ENCODE measurements around the gene KRT27.

Gene KRT27

DNA sequence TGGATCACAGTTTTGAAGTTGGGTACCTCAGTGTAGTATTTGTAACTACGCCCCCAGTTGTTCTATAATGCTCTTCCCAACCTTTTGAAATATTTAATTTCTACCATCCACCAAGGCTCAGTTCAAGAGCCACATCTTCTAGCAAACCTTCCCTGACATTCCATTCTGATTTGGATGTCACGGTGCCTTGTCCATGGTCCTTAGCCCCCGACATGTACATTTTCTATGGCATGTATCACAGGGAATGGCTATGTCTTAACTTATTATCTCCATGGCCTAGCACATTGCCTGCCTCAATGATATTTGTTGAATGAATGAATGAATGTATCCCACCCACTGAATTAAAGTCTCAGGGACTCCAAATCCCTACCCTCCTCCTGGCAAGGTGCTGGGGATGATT is 23.8 kb upstream of the KRT27 start:
- DNase-seq: no peak

GRCh38 chr17:40803617-40804082 is 21.3 kb upstream of the KRT27 start:
- peak; percentile 39 for DNase-seq

DNA sequence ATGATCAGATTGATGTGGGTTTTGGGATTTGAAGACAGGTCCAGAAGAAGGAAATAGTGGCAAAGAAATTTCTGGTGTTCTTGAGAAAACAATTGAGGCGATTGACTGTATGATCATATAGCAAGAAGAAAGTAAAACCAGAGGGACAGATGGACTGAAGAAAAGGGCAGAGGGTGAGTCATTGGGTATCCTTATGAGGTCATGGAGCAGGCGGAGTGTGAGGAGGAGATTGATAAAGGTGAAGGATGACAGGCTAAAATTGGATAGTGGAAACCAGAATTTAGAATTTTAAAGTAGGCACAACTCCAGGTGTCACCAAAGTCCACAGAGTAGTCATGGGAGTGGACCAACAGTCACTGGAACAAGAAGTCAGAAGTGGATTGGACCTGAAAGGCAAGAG is 18.8 kb upstream of the KRT27 start:
- DNase-seq: no peak

DNA sequence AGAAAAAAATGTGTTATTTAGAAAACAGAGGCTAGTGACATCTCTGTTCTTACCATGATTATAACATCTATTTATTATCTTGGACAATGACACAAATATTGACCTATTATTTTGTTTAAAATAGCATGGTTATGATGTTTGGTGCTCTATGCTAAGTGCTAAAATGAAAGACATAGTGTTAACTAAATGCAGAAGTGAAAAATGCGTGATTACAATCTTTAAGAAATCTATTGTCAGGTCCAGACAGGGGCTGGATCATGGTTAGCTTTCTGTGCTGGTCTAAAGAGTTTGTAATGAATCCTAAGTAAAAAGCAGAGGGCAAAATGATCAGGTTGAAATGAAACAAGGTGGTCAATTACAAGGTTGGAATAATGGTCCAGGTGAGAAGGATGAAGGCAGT is 18.0 kb upstream of the KRT27 start:
- DNase-seq: no peak

DNA sequence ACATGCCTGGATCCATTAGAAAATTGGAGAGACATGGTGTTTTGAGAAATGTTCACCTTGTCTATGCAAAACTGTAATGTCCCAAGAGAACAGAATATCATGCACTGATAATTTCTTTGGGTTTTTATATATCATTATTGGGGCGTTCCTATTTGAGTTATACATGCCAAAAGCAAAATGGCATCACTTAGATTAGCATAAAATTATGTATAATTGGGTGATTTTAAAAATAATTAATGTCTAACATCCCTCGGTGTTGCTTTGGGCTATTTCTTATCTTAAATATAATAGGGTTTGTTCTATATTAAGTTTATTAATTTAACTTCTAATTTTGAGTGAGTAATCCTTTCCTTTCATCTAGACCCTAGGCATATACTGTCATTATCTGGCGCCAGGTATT is 17.5 kb upstream of the KRT27 start, which contains the start of gene KRT28:
TSS of gene KRT28 (minus strand) at position 101 of the 400 bp plus-strand sequence. CDS start at position 35, 66 bp downstream.
- no peak for DNase-seq

- DNase-seq: no peak
These were observed 14.5 kb upstream of the KRT27 start for GRCh38 chr17:40796846-40797245.

- DNase-seq: no peak
These were observed 12.8 kb upstream of the KRT27 start for GRCh38 chr17:40795019-40795667.

DNA sequence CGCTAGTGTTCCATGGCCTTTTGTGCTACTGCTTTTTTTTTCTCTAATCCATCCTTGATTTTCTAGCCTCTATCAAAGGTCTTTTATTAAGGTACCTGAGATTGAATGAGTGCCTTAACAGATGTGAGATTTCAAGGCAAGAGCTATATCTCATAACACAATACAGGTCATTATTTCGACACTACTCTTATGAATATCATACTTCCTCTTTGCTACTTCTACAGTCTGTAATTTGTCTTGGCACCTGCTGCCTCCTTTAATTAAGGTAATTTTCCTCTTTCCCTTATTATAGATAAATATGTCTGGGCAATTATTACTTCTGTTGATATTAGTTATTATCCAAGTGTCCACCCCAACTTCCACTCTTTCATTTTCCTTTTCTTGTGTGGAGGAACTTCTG is 12.1 kb upstream of the KRT27 start:
- no peak for DNase-seq

GRCh38 chr17:40793832-40794231 is 11.5 kb upstream of the KRT27 start:
- no peak for DNase-seq

GRCh38 chr17:40791787-40792436 is 9.6 kb upstream of the KRT27 start:
- DNase-seq: no peak

- DNase-seq: no peak
These were observed 8.8 kb upstream of the KRT27 start for GRCh38 chr17:40791111-40791510.

GRCh38 chr17:40779181-40779909 is 3.0 kb downstream of the KRT27 start:
- no peak for DNase-seq

- DNase-seq: no peak
These were observed 3.9 kb downstream of the KRT27 start for GRCh38 chr17:40778461-40778860.

GRCh38 chr17:40777971-40778370 is 4.4 kb downstream of the KRT27 start:
- DNase-seq: no peak

- DNase-seq: no peak
These were observed 4.9 kb downstream of the KRT27 start for GRCh38 chr17:40777459-40777858.

GRCh38 chr17:40775945-40776344 is 6.4 kb downstream of the KRT27 start:
- no peak for DNase-seq

GRCh38 chr17:40772101-40772500 is 10.2 kb downstream of the KRT27 start, which contains the start of gene KRT26:
KRT26 (minus strand) TSS chr17:40772201; CDS start chr17:40772113, 88 bp downstream.
- no peak for DNase-seq

DNA sequence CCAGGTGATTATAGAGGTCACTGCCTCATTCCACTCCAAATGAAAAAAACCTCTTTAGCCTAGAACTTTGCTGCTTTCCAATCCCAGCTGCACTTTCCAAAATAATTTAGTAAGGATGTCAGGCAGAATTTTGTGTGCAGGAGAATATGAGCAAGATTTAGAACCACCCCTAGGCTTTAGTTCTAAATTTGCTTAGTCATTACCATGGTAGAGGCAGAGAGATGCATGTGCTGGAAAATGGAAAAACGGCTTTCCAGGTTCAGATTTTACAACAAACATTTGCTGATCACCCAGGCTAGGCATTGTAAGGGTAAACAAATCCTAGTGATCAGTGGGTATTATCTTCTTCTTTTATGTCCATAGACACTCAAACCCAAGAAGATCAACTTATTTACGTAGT is 16.7 kb downstream of the KRT27 start:
- no peak for DNase-seq

DNA sequence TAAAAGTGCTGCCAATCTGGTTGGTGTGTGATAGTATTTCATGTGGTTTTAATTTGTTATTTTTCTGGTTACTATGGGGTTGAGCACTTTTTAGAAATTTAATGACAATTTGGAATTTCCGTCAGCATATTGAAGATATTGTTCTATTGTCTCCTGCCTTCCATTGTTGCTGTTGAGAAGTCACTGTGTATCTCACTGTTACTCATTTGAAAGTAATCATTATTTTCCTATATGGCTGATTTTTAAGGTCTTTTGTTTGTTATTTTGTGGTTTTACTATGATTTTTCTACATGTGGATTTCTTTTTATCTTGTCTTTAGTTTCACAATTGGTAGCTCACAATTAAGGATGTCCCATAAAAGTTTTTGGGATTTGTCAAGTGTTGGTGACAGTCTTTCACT is 18.6 kb downstream of the KRT27 start:
- no peak for DNase-seq

DNA sequence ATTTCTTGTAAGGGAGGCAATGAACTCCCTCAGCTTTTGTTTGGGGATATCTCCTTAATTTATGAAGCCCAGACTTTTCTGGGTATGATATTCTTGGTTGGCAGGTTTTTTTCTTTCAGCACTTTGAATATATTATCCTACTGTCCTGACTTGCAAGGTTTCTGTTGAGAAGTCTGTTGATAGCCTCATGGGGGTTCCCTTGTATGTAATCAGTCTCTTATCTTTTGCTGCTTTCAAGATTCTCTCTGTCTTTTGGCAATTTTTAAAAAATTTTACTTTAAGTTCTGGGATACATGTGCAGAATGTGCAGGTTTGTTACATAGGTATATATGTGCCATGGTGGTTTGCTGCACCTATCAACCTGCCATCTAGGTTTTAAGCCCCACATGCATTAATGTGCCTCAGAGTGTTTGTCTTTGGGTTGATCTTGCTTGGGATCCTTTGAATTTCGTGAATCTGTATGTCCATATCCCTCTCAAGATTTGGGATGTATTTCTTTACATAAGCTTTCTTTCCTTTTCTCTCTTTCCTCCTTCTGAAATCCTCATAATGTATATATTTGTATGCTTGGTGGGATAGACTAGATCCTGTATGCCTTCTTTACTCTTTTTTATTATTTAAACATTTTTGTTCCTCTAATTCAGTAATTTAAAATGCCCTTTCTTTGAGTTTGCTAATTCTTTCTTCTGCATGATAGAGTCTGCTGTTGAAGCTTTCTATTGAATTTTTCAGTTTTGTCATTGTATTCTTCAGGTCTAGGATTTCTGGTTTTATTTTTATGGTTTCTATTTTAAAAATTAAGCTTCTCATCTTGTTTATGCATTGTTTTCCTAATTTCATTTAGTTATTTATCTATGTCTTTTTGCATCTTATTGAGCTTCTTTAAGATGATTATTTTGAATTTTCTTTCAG is 22.0 kb downstream of the KRT27 start:
- DNase-seq: no peak

GRCh38 chr17:40755231-40755630 is 27.1 kb downstream of the KRT27 start, which contains the start of gene KRT25:
KRT25 (minus strand) TSS chr17:40755331; CDS start chr17:40755271, 60 bp downstream.
- no peak for DNase-seq

DNA sequence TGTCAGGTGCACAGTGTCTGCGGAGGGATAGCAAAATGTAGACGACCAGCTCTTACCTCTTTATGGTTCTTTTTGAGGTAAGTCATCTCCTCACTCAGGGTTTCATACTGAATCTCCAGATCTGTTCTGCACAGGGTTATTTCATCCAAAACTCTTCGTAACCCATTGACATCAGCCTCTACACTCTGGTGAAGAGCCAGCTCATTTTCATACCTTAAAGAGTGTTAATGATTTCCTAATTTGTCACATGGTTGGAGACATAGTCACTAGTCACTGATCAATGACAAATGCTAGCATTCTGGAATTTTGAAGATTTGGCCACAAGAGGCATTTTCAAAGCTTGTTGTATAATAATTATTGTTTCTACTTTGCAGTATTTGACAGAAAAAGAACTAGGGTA is 28.5 kb downstream of the KRT27 start:
- no peak for DNase-seq

DNA sequence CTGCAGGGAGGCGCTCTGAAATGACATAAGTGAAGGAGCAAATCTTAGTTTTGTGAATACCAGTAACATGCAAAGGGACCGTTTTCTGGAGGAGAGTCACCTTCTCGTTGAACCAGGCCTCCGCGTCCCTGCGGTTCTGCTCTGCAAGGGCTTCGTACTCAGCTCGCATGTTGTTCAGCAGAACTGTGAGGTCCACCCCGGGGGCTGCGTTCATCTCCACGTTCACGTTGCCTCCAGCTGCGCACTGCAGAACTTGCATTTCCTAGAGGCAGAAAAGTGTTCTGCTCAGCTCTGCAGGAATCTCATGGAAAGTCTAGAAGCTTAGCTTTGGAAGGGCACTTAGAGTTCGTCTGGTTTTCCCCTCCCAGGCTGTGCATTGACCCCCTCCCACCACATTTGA is 31.3 kb downstream of the KRT27 start:
- no peak for DNase-seq

Data from GOT3 (cell line).